Mesenchymal stem cell (in vitro differentiated cells and primary cell): Measurements from ENCODE around the gene ACBD6.

Experiments used
- DNase-seq: peaks from one replicate; pipeline ENCODE4 v3.0.0-alpha.2; 2013
- H2AFZ ChIP-seq: one replicate; pipeline ENCODE4 v1.6.1; 2013; ENCODE audit warnings: low read depth, mild to moderate bottlenecking, control low read depth, inconsistent platforms, low read length, moderate library complexity
- H2AK5ac ChIP-seq: 2 replicates; pipeline ENCODE4 v1.6.1; 2013; ENCODE audit warnings: low read length, moderate library complexity, mild to moderate bottlenecking, inconsistent platforms; ENCODE audit not compliant: severe bottlenecking
- H2BK120ac ChIP-seq: one replicate; pipeline ENCODE4 v1.6.1; 2013; ENCODE audit warnings: low read depth, mild to moderate bottlenecking, inconsistent platforms, low read length, moderate library complexity
- H2BK12ac ChIP-seq, 2 experiments: one replicate each; pipeline ENCODE4 v1.6.1; 2013; ENCODE audit warnings: inconsistent platforms in 2 of 2, low read length in 2 of 2, mild to moderate bottlenecking in 2 of 2, moderate library complexity in 2 of 2, control low read depth in 1 of 2
- H2BK15ac ChIP-seq: one replicate; pipeline ENCODE4 v1.6.1; 2013; ENCODE audit warnings: mild to moderate bottlenecking, low read depth, inconsistent platforms; ENCODE audit not compliant: poor library complexity, severe bottlenecking
- H2BK5ac ChIP-seq: 2 replicates; pipeline ENCODE4 v1.6.1; 2013; ENCODE audit warnings: low read depth, mild to moderate bottlenecking, low read length, control low read depth, inconsistent platforms; ENCODE audit not compliant: poor library complexity, severe bottlenecking
- H3K14ac ChIP-seq, 2 experiments: one replicate each; pipeline ENCODE4 v1.6.1; 2013; ENCODE audit warnings: inconsistent platforms in 2 of 2, low read length in 2 of 2, control low read depth in 1 of 2, mild to moderate bottlenecking in 1 of 2, moderate library complexity in 1 of 2
- H3K18ac ChIP-seq, 2 experiments: one replicate each; pipeline ENCODE4 v1.6.1; 2013; ENCODE audit warnings: inconsistent platforms in 2 of 2, low read length in 2 of 2, control low read depth in 1 of 2, low read depth in 1 of 2, mild to moderate bottlenecking in 1 of 2
- H3K23ac ChIP-seq, 2 experiments: one replicate each; pipeline ENCODE4 v1.6.1; 2013; ENCODE audit warnings: inconsistent platforms in 2 of 2, low read length in 2 of 2, mild to moderate bottlenecking in 2 of 2, moderate library complexity in 2 of 2, control low read depth in 1 of 2
- H3K27ac ChIP-seq: 2 replicates; pipeline ENCODE4 v1.5.1; 2013; ENCODE audit warnings: mild to moderate bottlenecking, moderate library complexity, low read length, control low read depth, inconsistent platforms; ENCODE audit not compliant: poor library complexity, severe bottlenecking
- H3K27me3 ChIP-seq, 2 experiments: 2 replicates each; pipeline versions ENCODE4 v1.6.1 to v1.7.0; 2013; ENCODE audit warnings: low read length in 2 of 2, mild to moderate bottlenecking in 2 of 2, moderate library complexity in 2 of 2, control low read depth in 1 of 2, inconsistent platforms in 1 of 2; ENCODE audit not compliant: control insufficient read depth in 1 of 2, insufficient read depth in 1 of 2
- H3K36me3 ChIP-seq, 2 experiments: 2 replicates each; pipeline versions ENCODE4 v1.6.1 to v1.7.0; 2013; ENCODE audit warnings: low read length in 2 of 2, control low read depth in 1 of 2, inconsistent platforms in 1 of 2, low read depth in 1 of 2, mild to moderate bottlenecking in 1 of 2; ENCODE audit not compliant: insufficient read depth in 2 of 2, control insufficient read depth in 1 of 2
- H3K4ac ChIP-seq, 2 experiments: one replicate each; pipeline ENCODE4 v1.6.1; 2013; ENCODE audit warnings: inconsistent platforms in 2 of 2, low read length in 2 of 2, mild to moderate bottlenecking in 2 of 2, moderate library complexity in 2 of 2, control low read depth in 1 of 2, low read depth in 1 of 2
- H3K4me1 ChIP-seq: 2 replicates; pipeline ENCODE4 v1.6.1; 2013; ENCODE audit warnings: low read depth, low read length, control low read depth; ENCODE audit not compliant: control insufficient read depth, insufficient read depth
- H3K4me2 ChIP-seq: 2 replicates; pipeline ENCODE4 v1.6.1; 2013; ENCODE audit warnings: low read length, mild to moderate bottlenecking, inconsistent platforms; ENCODE audit not compliant: poor library complexity, severe bottlenecking
- H3K4me3 ChIP-seq, 2 experiments: 2 replicates each; pipeline versions ENCODE4 v1.5.1 to v1.7.0; 2013; ENCODE audit warnings: low read length in 2 of 2, mild to moderate bottlenecking in 2 of 2, control low read depth in 1 of 2, low read depth in 1 of 2; ENCODE audit not compliant: insufficient read depth in 1 of 2
- H3K79me1 ChIP-seq: replicated peaks from 2 replicates; pipeline ENCODE4 v1.6.1; 2013; ENCODE audit warnings: mild to moderate bottlenecking, control low read depth, low read length, inconsistent platforms; ENCODE audit not compliant: poor library complexity, severe bottlenecking
- H3K9ac ChIP-seq: 2 replicates; pipeline ENCODE4 v1.7.0; 2013; ENCODE audit warnings: mild to moderate bottlenecking, low read length, moderate library complexity
- H3K9me3 ChIP-seq: 2 replicates; pipeline ENCODE4 v1.7.0; 2013; ENCODE audit warnings: mild to moderate bottlenecking, low read length; ENCODE audit not compliant: control insufficient read depth
- H4K8ac ChIP-seq: one replicate; pipeline ENCODE4 v1.6.1; 2013; ENCODE audit warnings: inconsistent platforms, mild to moderate bottlenecking, low read length, moderate library complexity
- H4K91ac ChIP-seq: one replicate; pipeline ENCODE4 v1.6.1; 2013; ENCODE audit warnings: mild to moderate bottlenecking, low read length, inconsistent platforms
- WGBS: methylation state at CpG from one replicate; pipeline ENCODE4 v1.1.7; 2013; ENCODE audit warnings: mixed read lengths; 5-methylcytosine and 5-hydroxymethylcytosine counted together

The ACBD6 gene

GRCh38 chr1:180257028-180257386 is 245.4 kb downstream of the ACBD6 start:
- H3K4me1 ChIP-seq = peaks cover 33% of the 10 kb centered on the region
- WGBS = 78% methylated on average over 4 of the region's 5 CpGs
- no peak overlapping the region for H3K14ac ChIP-seq
- no peak overlapping the region for H3K27ac ChIP-seq
- no peak overlapping the region for H2AFZ ChIP-seq
- H3K36me3 ChIP-seq = no peaks in the 10 kb centered on the region
- no peak overlapping the region for H2BK15ac ChIP-seq
- no peak overlapping the region for H2BK120ac ChIP-seq
- no peak overlapping the region for H4K8ac ChIP-seq
- H2AK5ac ChIP-seq = no peak overlapping the region
- no peak for DNase-seq
- no peak overlapping the region for H3K9ac ChIP-seq
- H3K4me3 ChIP-seq = no peak overlapping the region
- H2BK12ac ChIP-seq = no peak overlapping the region
- H3K4ac ChIP-seq = no peak overlapping the region
- no peaks in the 10 kb centered on the region for H3K9me3 ChIP-seq
- H4K91ac ChIP-seq = no peak overlapping the region
- peaks cover 11 to 95% of the 10 kb centered on the region in 2 experiments for H3K27me3 ChIP-seq
- no peak overlapping the region for H3K4me2 ChIP-seq
- H3K23ac ChIP-seq = no peak overlapping the region
- no peak overlapping the region for H2BK5ac ChIP-seq
- no peaks in the 10 kb centered on the region for H3K79me1 ChIP-seq
- no peak overlapping the region for H3K18ac ChIP-seq

GRCh38 chr1:180256341-180257027 is 245.9 kb downstream of the ACBD6 start:
- Histone ChIP-seq H3K4me3 (no peak overlapping the region), H3K4me1 (peaks cover 31% of the 10 kb centered on the region), H3K23ac (no peak overlapping the region), H3K4ac (no peak overlapping the region), H3K4me2 (no peak overlapping the region), H3K36me3 (no peaks in the 10 kb centered on the region), H3K27ac (no peak overlapping the region), H2AFZ (no peak overlapping the region), H3K27me3 (peaks cover 11 to 96% of the 10 kb centered on the region in 2 experiments), H3K9me3 (no peaks in the 10 kb centered on the region), H4K91ac (no peak overlapping the region), H3K14ac (no peak overlapping the region), H2BK15ac (no peak overlapping the region), H3K18ac (no peak overlapping the region), H2BK120ac (no peak overlapping the region), H3K9ac (no peak overlapping the region), H3K79me1 (no peaks in the 10 kb centered on the region), H4K8ac (no peak overlapping the region), H2BK12ac (no peak overlapping the region), H2BK5ac (no peak overlapping the region), H2AK5ac (no peak overlapping the region)
- DNase-seq = no peak
- 91% methylated on average over 15 of the region's 15 CpGs for WGBS

GRCh38 chr1:180255536-180256340 is 246.6 kb downstream of the ACBD6 start:
- H3K4me3 ChIP-seq = no peak overlapping the region
- H2BK15ac ChIP-seq = no peak overlapping the region
- H3K18ac ChIP-seq = no peak overlapping the region
- no peak overlapping the region for H3K23ac ChIP-seq
- peaks cover 26% of the 10 kb centered on the region for H3K4me1 ChIP-seq
- H3K14ac ChIP-seq = no peak overlapping the region
- H3K27ac ChIP-seq = no peak overlapping the region
- H2BK120ac ChIP-seq = no peak overlapping the region
- WGBS = 55% methylated on average over 18 of the region's 18 CpGs
- H3K9ac ChIP-seq = no peak overlapping the region
- DNase-seq = no peak
- H3K27me3 ChIP-seq = peaks cover 11 to 96% of the 10 kb centered on the region in 2 experiments
- no peak overlapping the region for H4K91ac ChIP-seq
- H4K8ac ChIP-seq = no peak overlapping the region
- no peak overlapping the region for H3K4ac ChIP-seq
- no peak overlapping the region for H2AK5ac ChIP-seq
- H2BK5ac ChIP-seq = no peak overlapping the region
- H3K36me3 ChIP-seq = no peaks in the 10 kb centered on the region
- no peaks in the 10 kb centered on the region for H3K9me3 ChIP-seq
- H3K4me2 ChIP-seq = no peak overlapping the region
- H2BK12ac ChIP-seq = no peak overlapping the region
- H2AFZ ChIP-seq = no peak overlapping the region
- no peaks in the 10 kb centered on the region for H3K79me1 ChIP-seq

GRCh38 chr1:180254854-180255253 is 247.5 kb downstream of the ACBD6 start:
- H2AFZ ChIP-seq = no peak overlapping the region
- WGBS = 89% methylated on average over 11 of the region's 11 CpGs
- H3K79me1 ChIP-seq = no peaks in the 10 kb centered on the region

More at GRCh38 chr1:180254854-180255253, 247.5 kb downstream of the ACBD6 start:
- no peak overlapping the region for H4K8ac ChIP-seq
- H3K14ac ChIP-seq = no peak overlapping the region
- peaks cover 26% of the 10 kb centered on the region for H3K4me1 ChIP-seq
- no peak overlapping the region for H2BK15ac ChIP-seq
- H2BK12ac ChIP-seq = no peak overlapping the region
- no peak overlapping the region for H2BK120ac ChIP-seq
- no peak overlapping the region for H3K4me3 ChIP-seq
- H3K9me3 ChIP-seq = no peaks in the 10 kb centered on the region
- H4K91ac ChIP-seq = no peak overlapping the region
- peaks cover 7 to 90% of the 10 kb centered on the region in 2 experiments for H3K27me3 ChIP-seq
- no peak overlapping the region for H3K18ac ChIP-seq
- DNase-seq = no peak
- no peak overlapping the region for H3K4ac ChIP-seq
- no peak overlapping the region for H3K27ac ChIP-seq
- H3K36me3 ChIP-seq = no peaks in the 10 kb centered on the region
- H2AK5ac ChIP-seq = no peak overlapping the region
- no peak overlapping the region for H3K4me2 ChIP-seq
- H3K23ac ChIP-seq = no peak overlapping the region
- H2BK5ac ChIP-seq = no peak overlapping the region
- H3K9ac ChIP-seq = no peak overlapping the region
